Neural cell (in vitro differentiated cells): ENCODE data around the gene KRT3. TPM values are rescaled to one million over a fixed set of nuclear protein-coding genes. Genes with fewer than 3 reads are reported as not detected.

Experiments used
- H2AFZ ChIP-seq: fragments of 200-600, 300-800 bp; sonication (generic), shearing (Covaris generic); 2 replicates; pipeline ENCODE4 v1.6.0; 2014; ENCODE audit warnings: low read depth, mild to moderate bottlenecking, antibody characterized with exemption, low read length, moderate library complexity
- H3F3A ChIP-seq: fragments of 200-600 bp; shearing (Covaris generic); 2 replicates; pipeline ENCODE4 v1.6.1; 2016; ENCODE audit warnings: mild to moderate bottlenecking, moderate library complexity, mixed read lengths, antibody characterized with exemption, low read length; ENCODE audit not compliant: insufficient read depth, poor library complexity, severe bottlenecking
- H3K27ac ChIP-seq: fragments of 200-600, 300-800 bp; sonication (generic), shearing (Covaris generic); 2 replicates; pipeline ENCODE4 v1.5.1; 2014; ENCODE audit warnings: mild to moderate bottlenecking, low read length, moderate library complexity
- H3K27me3 ChIP-seq: fragments of 300-800, 200-600 bp; sonication (generic), shearing (Covaris generic); 2 replicates; pipeline ENCODE4 v1.6.0; 2014; ENCODE audit warnings: mild to moderate bottlenecking, low read depth, low read length, moderate library complexity; ENCODE audit not compliant: insufficient read depth
- H3K36me3 ChIP-seq: fragments of 300-800, 200-600 bp; sonication (generic), shearing (Covaris generic); 2 replicates; pipeline ENCODE4 v1.5.1; 2014; ENCODE audit warnings: mild to moderate bottlenecking, antibody characterized with exemption, low read length, moderate library complexity; ENCODE audit not compliant: insufficient read depth
- H3K4me2 ChIP-seq: fragments of 300-800, 200-600 bp; sonication (generic), shearing (Covaris generic); 2 replicates; pipeline ENCODE4 v1.6.0; 2014; ENCODE audit warnings: mild to moderate bottlenecking, low read length
- H3K4me3 ChIP-seq: fragments of 300-800, 200-600 bp; sonication (generic), shearing (Covaris generic); 2 replicates; pipeline ENCODE4 v1.5.1; 2014; ENCODE audit warnings: mild to moderate bottlenecking, low read length, moderate library complexity
- H3K79me2 ChIP-seq: fragments of 200-600 bp; shearing (Covaris generic); replicated peaks from 2 replicates; pipeline ENCODE4 v1.6.0; 2014; ENCODE audit warnings: mild to moderate bottlenecking, low read length, moderate library complexity; ENCODE audit not compliant: insufficient read depth
- H3K9ac ChIP-seq: fragments of 300-800, 200-600 bp; sonication (generic), shearing (Covaris generic); 2 replicates; pipeline ENCODE4 v1.6.1; 2016; ENCODE audit warnings: mild to moderate bottlenecking, low read length, mixed read lengths
- H3K9me2 ChIP-seq: fragments of 200-600 bp; shearing (Covaris generic); 2 replicates; pipeline ENCODE4 v1.6.1; 2016; ENCODE audit warnings: mild to moderate bottlenecking, low read length, mixed read lengths; ENCODE audit not compliant: insufficient read depth
- H3K9me3 ChIP-seq: fragments of 200-600, 300-800 bp; sonication (generic), shearing (Covaris generic); 2 replicates; pipeline ENCODE4 v1.6.1; 2016; ENCODE audit warnings: mild to moderate bottlenecking, mixed run types, low read length, moderate library complexity, mixed read lengths
- H4K20me1 ChIP-seq: fragments of 200-600 bp; shearing (Covaris generic); 2 replicates; pipeline ENCODE4 v1.6.1; 2016; ENCODE audit warnings: mild to moderate bottlenecking, mixed run types; ENCODE audit not compliant: insufficient read depth
- EP300 ChIP-seq: fragments of 450-650 bp; conservative IDR thresholded peaks from 2 replicates; pipeline ENCODE4 v1.6.1; 2014; ENCODE audit warnings: antibody characterized with exemption, mild to moderate bottlenecking, moderate library complexity; ENCODE audit not compliant: poor library complexity, severe bottlenecking
- EZH2 ChIP-seq: fragments of 200-600, 300-800 bp; shearing (Covaris generic), sonication (generic); IDR thresholded peaks from 2 replicates; pipeline ENCODE4 v1.6.1; 2014; ENCODE audit warnings: antibody characterized with exemption, low read length, borderline replicate concordance, mild to moderate bottlenecking; ENCODE audit not compliant: insufficient read depth, poor library complexity, severe bottlenecking
- MXI1 ChIP-seq: fragments of 450-650 bp; conservative IDR thresholded peaks from 2 replicates; pipeline ENCODE4 v1.6.1; 2014; ENCODE audit warnings: antibody characterized with exemption, mild to moderate bottlenecking; ENCODE audit not compliant: poor library complexity, severe bottlenecking
- POLR2AphosphoS5 ChIP-seq: IDR thresholded peaks from 2 replicates; pipeline ENCODE4 v1.6.1; 2012
- RAD21 ChIP-seq: fragments of 450-650 bp; conservative IDR thresholded peaks from 2 replicates; pipeline ENCODE4 v1.6.1; 2014; ENCODE audit warnings: antibody characterized with exemption, mild to moderate bottlenecking, moderate library complexity
- SMC3 ChIP-seq: fragments of 450-650 bp; conservative IDR thresholded peaks from 2 replicates; pipeline ENCODE4 v1.6.1; 2014; ENCODE audit warnings: antibody characterized with exemption, mild to moderate bottlenecking, moderate library complexity; ENCODE audit not compliant: poor library complexity
- TAF1 ChIP-seq: IDR thresholded peaks from 2 replicates; pipeline ENCODE4 v1.6.1; 2012; ENCODE audit warnings: low read depth
- polyA plus RNA-seq: library from polyadenylated mRNA; depleted of rRNA; stranded (reverse); fragments of >200 nt; gene quantifications from 2 replicates; pipeline ENCODE4 v1.2.3, GENCODE V29; 2014
- TF ChIP-seq, protein P1 (sequence below): fragments of 450-650 bp; IDR thresholded peaks from 2 replicates; pipeline ENCODE4 v1.5.1; 2014; ENCODE audit warnings: antibody characterized with exemption, mild to moderate bottlenecking, moderate library complexity; ENCODE audit not compliant: poor library complexity, severe bottlenecking
- TF ChIP-seq, protein P2 (sequence below): IDR thresholded peaks from 2 replicates; pipeline ENCODE4 v1.6.1; 2012; ENCODE audit warnings: borderline replicate concordance

Gene KRT3
- polyA plus RNA-seq, 1 donor from 2014 or later = not detected

DNA sequence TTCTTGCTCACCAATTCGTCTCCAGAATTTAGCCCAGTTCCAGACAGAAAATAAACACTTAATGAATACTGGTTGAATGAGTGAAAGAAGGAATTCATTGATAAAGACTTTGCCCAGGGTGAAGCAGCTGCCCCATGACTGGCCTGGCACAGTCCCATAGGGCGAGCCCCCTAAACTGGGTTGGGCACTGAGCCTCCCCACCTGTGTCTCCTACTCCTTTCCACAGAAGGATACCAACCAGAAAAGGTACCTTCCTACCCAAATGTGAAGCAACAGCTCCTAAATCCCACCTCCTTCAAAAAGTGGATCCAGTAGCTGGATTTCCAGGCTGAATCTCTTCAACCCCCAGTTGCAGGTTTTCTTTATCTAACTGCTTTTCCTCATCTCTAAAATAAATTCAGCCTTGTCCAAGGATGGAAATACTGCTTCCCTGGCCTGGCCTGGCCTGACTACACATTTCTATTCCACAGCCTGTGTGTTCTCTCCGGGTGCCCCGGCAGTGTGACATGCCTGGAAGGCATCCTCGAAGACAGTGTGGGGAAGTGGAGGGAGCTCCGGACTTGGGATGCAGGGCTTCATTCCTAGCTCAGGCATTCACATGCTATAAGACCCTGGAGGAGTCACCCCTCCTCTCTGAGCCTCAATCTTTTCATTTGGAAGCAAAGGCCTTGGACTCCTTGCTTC is 7.6 kb downstream of the KRT3 start:
- H3K9me3 ChIP-seq = no peaks in the 10 kb centered on the region
- TF ChIP-seq TAF1 = no peak
- H3K4me2 ChIP-seq = no peak overlapping the region
- H3K9me2 ChIP-seq = no peaks in the 10 kb centered on the region
- no peaks in the 10 kb centered on the region for H3K79me2 ChIP-seq
- no peaks in the 10 kb centered on the region for H4K20me1 ChIP-seq
- H3F3A ChIP-seq = no peaks in the 10 kb centered on the region
- no peak overlapping the region for H3K27ac ChIP-seq
- no peak overlapping the region for H2AFZ ChIP-seq
- no peaks in the 10 kb centered on the region for H3K27me3 ChIP-seq
- H3K36me3 ChIP-seq = no peaks in the 10 kb centered on the region
- no peak overlapping the region for H3K9ac ChIP-seq
- no peak overlapping the region for H3K4me3 ChIP-seq

DNA sequence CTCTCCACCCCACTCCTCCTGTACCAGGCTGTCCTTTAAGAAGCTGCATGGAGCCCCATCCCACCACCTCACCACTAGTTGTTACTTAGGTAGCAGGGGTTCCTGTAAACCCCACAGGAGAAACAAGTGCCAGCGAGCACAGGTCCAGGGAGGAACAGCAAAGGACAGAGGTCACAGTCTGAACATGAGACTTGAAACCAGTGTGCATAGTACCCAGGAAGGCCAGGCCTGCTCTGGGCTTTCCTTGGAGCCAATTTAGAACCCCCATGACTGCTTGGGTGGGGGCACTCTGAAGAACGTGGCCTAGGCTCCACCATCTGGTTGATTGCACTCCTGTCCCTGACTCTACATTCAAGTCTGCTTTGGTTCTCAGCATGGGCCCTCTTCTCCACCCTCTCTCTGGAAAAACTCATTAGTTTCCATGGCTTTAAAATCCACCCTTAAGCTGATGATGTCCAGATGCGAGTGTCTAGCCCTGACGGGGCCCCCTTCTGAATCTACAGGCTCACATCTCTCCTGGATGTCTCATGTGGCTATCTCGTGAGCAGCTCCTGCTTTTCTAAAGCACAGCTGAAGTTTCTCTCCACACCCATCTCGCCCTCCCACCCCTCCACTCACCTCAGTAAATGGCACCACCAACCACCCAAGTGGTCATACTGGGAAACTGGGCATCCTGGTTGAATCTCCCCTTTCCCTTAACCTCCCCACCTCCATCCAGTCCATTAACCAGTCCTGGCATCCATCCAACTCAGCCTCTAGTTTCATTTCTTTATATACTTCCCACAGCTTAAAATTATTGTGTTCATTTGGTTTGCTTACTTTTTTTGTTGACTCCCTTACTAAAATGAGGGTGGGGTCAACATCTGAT is 8.4 kb downstream of the KRT3 start:
- H3K27ac ChIP-seq = no peak overlapping the region
- TF ChIP-seq EP300 (no peak), RAD21 (no peak), EZH2 (no peak), POLR2AphosphoS5 (no peak), SMC3 (no peak), TAF1 (no peak), MXI1 (no peak)
- TF ChIP-seq, protein P1, sequence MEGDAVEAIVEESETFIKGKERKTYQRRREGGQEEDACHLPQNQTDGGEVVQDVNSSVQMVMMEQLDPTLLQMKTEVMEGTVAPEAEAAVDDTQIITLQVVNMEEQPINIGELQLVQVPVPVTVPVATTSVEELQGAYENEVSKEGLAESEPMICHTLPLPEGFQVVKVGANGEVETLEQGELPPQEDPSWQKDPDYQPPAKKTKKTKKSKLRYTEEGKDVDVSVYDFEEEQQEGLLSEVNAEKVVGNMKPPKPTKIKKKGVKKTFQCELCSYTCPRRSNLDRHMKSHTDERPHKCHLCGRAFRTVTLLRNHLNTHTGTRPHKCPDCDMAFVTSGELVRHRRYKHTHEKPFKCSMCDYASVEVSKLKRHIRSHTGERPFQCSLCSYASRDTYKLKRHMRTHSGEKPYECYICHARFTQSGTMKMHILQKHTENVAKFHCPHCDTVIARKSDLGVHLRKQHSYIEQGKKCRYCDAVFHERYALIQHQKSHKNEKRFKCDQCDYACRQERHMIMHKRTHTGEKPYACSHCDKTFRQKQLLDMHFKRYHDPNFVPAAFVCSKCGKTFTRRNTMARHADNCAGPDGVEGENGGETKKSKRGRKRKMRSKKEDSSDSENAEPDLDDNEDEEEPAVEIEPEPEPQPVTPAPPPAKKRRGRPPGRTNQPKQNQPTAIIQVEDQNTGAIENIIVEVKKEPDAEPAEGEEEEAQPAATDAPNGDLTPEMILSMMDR = no peak
- TF ChIP-seq, protein P2, sequence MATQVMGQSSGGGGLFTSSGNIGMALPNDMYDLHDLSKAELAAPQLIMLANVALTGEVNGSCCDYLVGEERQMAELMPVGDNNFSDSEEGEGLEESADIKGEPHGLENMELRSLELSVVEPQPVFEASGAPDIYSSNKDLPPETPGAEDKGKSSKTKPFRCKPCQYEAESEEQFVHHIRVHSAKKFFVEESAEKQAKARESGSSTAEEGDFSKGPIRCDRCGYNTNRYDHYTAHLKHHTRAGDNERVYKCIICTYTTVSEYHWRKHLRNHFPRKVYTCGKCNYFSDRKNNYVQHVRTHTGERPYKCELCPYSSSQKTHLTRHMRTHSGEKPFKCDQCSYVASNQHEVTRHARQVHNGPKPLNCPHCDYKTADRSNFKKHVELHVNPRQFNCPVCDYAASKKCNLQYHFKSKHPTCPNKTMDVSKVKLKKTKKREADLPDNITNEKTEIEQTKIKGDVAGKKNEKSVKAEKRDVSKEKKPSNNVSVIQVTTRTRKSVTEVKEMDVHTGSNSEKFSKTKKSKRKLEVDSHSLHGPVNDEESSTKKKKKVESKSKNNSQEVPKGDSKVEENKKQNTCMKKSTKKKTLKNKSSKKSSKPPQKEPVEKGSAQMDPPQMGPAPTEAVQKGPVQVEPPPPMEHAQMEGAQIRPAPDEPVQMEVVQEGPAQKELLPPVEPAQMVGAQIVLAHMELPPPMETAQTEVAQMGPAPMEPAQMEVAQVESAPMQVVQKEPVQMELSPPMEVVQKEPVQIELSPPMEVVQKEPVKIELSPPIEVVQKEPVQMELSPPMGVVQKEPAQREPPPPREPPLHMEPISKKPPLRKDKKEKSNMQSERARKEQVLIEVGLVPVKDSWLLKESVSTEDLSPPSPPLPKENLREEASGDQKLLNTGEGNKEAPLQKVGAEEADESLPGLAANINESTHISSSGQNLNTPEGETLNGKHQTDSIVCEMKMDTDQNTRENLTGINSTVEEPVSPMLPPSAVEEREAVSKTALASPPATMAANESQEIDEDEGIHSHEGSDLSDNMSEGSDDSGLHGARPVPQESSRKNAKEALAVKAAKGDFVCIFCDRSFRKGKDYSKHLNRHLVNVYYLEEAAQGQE = no peak
- H3K36me3 ChIP-seq = no peaks in the 10 kb centered on the region
- H3K4me2 ChIP-seq = no peak overlapping the region
- H3K9ac ChIP-seq = no peak overlapping the region
- H3K79me2 ChIP-seq = no peaks in the 10 kb centered on the region
- H2AFZ ChIP-seq = no peak overlapping the region
- H4K20me1 ChIP-seq = no peaks in the 10 kb centered on the region
- no peaks in the 10 kb centered on the region for H3K9me3 ChIP-seq
- H3F3A ChIP-seq = no peaks in the 10 kb centered on the region
- H3K9me2 ChIP-seq = no peaks in the 10 kb centered on the region
- no peak overlapping the region for H3K4me3 ChIP-seq
- H3K27me3 ChIP-seq = no peaks in the 10 kb centered on the region
